Activated CD8-positive, alpha-beta memory T cell treated with anti-CD3 and anti-CD28 coated beads for 24 hours (primary cell): ENCODE data around the gene PRR13.
A peak's percentile ranks its signal among the peaks of the same experiment; 100 is the strongest.
"Not testable (repeated sequence)": the region's sequence is repeated elsewhere in the genome, so short reads cannot be mapped to it uniquely, and the experiment has no call there.

Experiments
- DNase-seq: peaks from one replicate; pipeline ENCODE4 v3.0.0-alpha.2; 2020

PRR13 gene

GRCh38 chr12:53441040-53441833 is at the start of gene PRR13:
Gene PRR13, plus strand, starts transcription at chr12:53441734. Its CDS starts 981 bp downstream, at chr12:53442715.
- DNase-seq = peak; percentile 97

GRCh38 chr12:53399896-53400295 is 41.6 kb upstream of the PRR13 start:
- no peak for DNase-seq

- DNase-seq = not testable (repeated sequence)
Measured at GRCh38 chr12:53402351-53402750, 39.2 kb upstream of the PRR13 start.

GRCh38 chr12:53402871-53403270 is 38.7 kb upstream of the PRR13 start:
- no peak for DNase-seq

- DNase-seq = no peak
Measured at GRCh38 chr12:53410951-53411350, 30.6 kb upstream of the PRR13 start.

GRCh38 chr12:53413485-53414204 is 27.9 kb upstream of the PRR13 start:
- DNase-seq = no peak

- DNase-seq = no peak
Measured at GRCh38 chr12:53414756-53415417, 26.6 kb upstream of the PRR13 start.

- DNase-seq = not testable (repeated sequence)
Measured at GRCh38 chr12:53415752-53416389, 25.7 kb upstream of the PRR13 start.

- DNase-seq = not testable (repeated sequence)
Measured at GRCh38 chr12:53417291-53417816, 24.2 kb upstream of the PRR13 start.

GRCh38 chr12:53418221-53418620 is 23.3 kb upstream of the PRR13 start:
- DNase-seq = no peak

GRCh38 chr12:53419756-53420155 is 21.8 kb upstream of the PRR13 start:
- DNase-seq = no peak

GRCh38 chr12:53422247-53422646 is 19.3 kb upstream of the PRR13 start:
- DNase-seq = not testable (repeated sequence)

GRCh38 chr12:53423597-53423996 is 17.9 kb upstream of the PRR13 start, which contains the start of gene AMHR2:
Gene AMHR2, plus strand, starts transcription at chr12:53423855. Its CDS starts 80 bp downstream, at chr12:53423935.
- DNase-seq = no peak

- no peak for DNase-seq
Measured at GRCh38 chr12:53424626-53425514, 16.7 kb upstream of the PRR13 start.

- no peak for DNase-seq
Measured at GRCh38 chr12:53425515-53426150, 15.9 kb upstream of the PRR13 start.

GRCh38 chr12:53427905-53428594 is 13.5 kb upstream of the PRR13 start:
- DNase-seq = no peak

- DNase-seq = no peak
Measured at GRCh38 chr12:53428741-53429140, 12.8 kb upstream of the PRR13 start.

- DNase-seq = no peak
Measured at GRCh38 chr12:53430116-53430515, 11.4 kb upstream of the PRR13 start.

- DNase-seq = no peak
Measured at GRCh38 chr12:53431187-53431586, 10.3 kb upstream of the PRR13 start.

- DNase-seq = not testable (repeated sequence)
Measured at GRCh38 chr12:53435326-53435725, 6.2 kb upstream of the PRR13 start.
